GM19395 (cell line): ENCODE measurements around the gene PIK3C2B.
"Not testable (repeated sequence)": the region's sequence is repeated elsewhere in the genome, so short reads cannot be mapped to it uniquely, and the experiment has no call there.

Experiments used
- ATAC-seq: cut with Tn5 transposase; IDR thresholded peaks from one replicate; pipeline ENCODE4 v1.9.1; 2021; ENCODE audit warnings: mild to moderate bottlenecking, moderate library complexity; ENCODE audit not compliant: unreplicated experiment

The PIK3C2B gene

GRCh38 chr1:204506969-204507316, 12.3 kb upstream of the PIK3C2B start:
- peak; percentile 73 for ATAC-seq

- ATAC-seq, result peak; percentile 74
Measured at GRCh38 chr1:204506201-204506968, 11.8 kb upstream of the PIK3C2B start.

- ATAC-seq, result no peak
Measured at GRCh38 chr1:204505674-204506200, 11.1 kb upstream of the PIK3C2B start.

GRCh38 chr1:204503913-204504519, 9.4 kb upstream of the PIK3C2B start:
- ATAC-seq, result no peak

- no peak for ATAC-seq
Measured at GRCh38 chr1:204503122-204503912, 8.7 kb upstream of the PIK3C2B start.

GRCh38 chr1:204502241-204502640, 7.6 kb upstream of the PIK3C2B start:
- ATAC-seq, result no peak

- no peak for ATAC-seq
Measured at GRCh38 chr1:204499511-204500468, 5.2 kb upstream of the PIK3C2B start.

GRCh38 chr1:204498981-204499380, 4.4 kb upstream of the PIK3C2B start:
- no peak for ATAC-seq

GRCh38 chr1:204495777-204496176, 1.2 kb upstream of the PIK3C2B start:
- no peak for ATAC-seq

- ATAC-seq, result peak; percentile 44
Measured at GRCh38 chr1:204495078-204495753, 611 bp upstream of the PIK3C2B start.

GRCh38 chr1:204493984-204494280, 673 bp downstream of the PIK3C2B start:
- ATAC-seq, result peak; percentile 46

GRCh38 chr1:204493145-204493983, 1.2 kb downstream of the PIK3C2B start:
- ATAC-seq, result no peak

GRCh38 chr1:204491655-204492054, 3.0 kb downstream of the PIK3C2B start:
- no peak for ATAC-seq

GRCh38 chr1:204487256-204487615, 7.4 kb downstream of the PIK3C2B start:
- ATAC-seq, result no peak

GRCh38 chr1:204486513-204487255, 7.9 kb downstream of the PIK3C2B start:
- ATAC-seq, result not testable (repeated sequence)

- no peak for ATAC-seq
Measured at GRCh38 chr1:204483791-204484190, 10.8 kb downstream of the PIK3C2B start.

GRCh38 chr1:204480515-204480914, 14.1 kb downstream of the PIK3C2B start:
- peak; percentile 72 for ATAC-seq

- no peak for ATAC-seq
Measured at GRCh38 chr1:204479387-204480136, 15.0 kb downstream of the PIK3C2B start.
